K562 (cell line): ENCODE measurements around the gene FRRS1. TPM values are rescaled to one million over a fixed set of nuclear protein-coding genes. Genes with fewer than 3 reads are reported as not detected.

Experiments used
- ATAC-seq: fragments of 200-7000 bp; cut with Tn5 transposase; 3 replicates; pipeline ENCODE4 v1.9.1; 2020; ENCODE audit warnings: moderate library complexity
- BruUV-seq: library from RNA; stranded (reverse); fragments of 400-500 nt; replicated peaks from 2 replicates; lab custom pipeline; 2021; lab: Mats Ljungman, UMichigan
- CTCF ChIA-PET: fragments of 300-600 bp; formaldehyde crosslinking; extraction: SDS; loops from one replicate; lab custom pipeline; 2021; ENCODE audit warnings: low intra/inter-chr PET ratio; lab: Yijun Ruan, JAX
- POLR2A ChIA-PET: fragments of 300-600, 350-650 bp; sonication (Branson Sonifier 250); formaldehyde crosslinking; extraction: SDS; loops from one replicate; lab custom pipeline; 2021; ENCODE audit warnings: antibody characterized with exemption, inconsistent platforms; lab: Yijun Ruan, JAX
- DNase-seq, 4 experiments: peaks; one replicate each; pipeline versions ENCODE4 v3.0.0 to v3.0.0-alpha.2; 2011 to 2018; ENCODE audit warnings: low spot score in 3 of 4, mixed read lengths in 3 of 4; ENCODE audit errors: extremely low read depth in 1 of 4
- FAIRE-seq: peaks from 2 replicates; lab custom pipeline; 2011; peaks lifted over from hg19 to GRCh38; lab: Jason Lieb, UNC
- H2AFZ ChIP-seq: 2 replicates; pipeline ENCODE4 v1.6.0; 2011; ENCODE audit warnings: low read depth, low read length, control low read depth, inconsistent platforms
- H3K27ac ChIP-seq: fragments of 200-600 bp; 3 replicates; pipeline ENCODE4 v1.8.0; 2011; ENCODE audit warnings: low read depth, mild to moderate bottlenecking, control low read depth, inconsistent platforms, low read length, moderate library complexity, mixed read lengths; ENCODE audit errors: extremely low read depth
- H3K27me3 ChIP-seq, 2 experiments: fragments of 300-600 bp in 1 of 2; 2 replicates in 1 of 2; 3 replicates in 1 of 2; pipeline versions ENCODE4 v1.6.0 to v1.8.0; 2011; ENCODE audit warnings: inconsistent platforms in 2 of 2, low read length in 2 of 2, mild to moderate bottlenecking in 1 of 2, mixed read lengths in 1 of 2, moderate library complexity in 1 of 2; ENCODE audit not compliant: control insufficient read depth in 2 of 2, insufficient read depth in 2 of 2
- H3K36me3 ChIP-seq: fragments of 300-600 bp; 3 replicates; pipeline ENCODE4 v1.8.0; 2011; ENCODE audit warnings: mild to moderate bottlenecking, low read length, inconsistent platforms; ENCODE audit not compliant: control insufficient read depth, insufficient read depth
- H3K4me1 ChIP-seq, 2 experiments: fragments of 200-600 bp in 1 of 2; replicated peaks in 1 of 2; 2 replicates in 1 of 2; 3 replicates in 1 of 2; pipeline versions ENCODE4 v1.5.1 to v1.8.0; 2011; ENCODE audit warnings: inconsistent platforms in 2 of 2, low read length in 2 of 2, mild to moderate bottlenecking in 1 of 2, mixed read lengths in 1 of 2, moderate library complexity in 1 of 2; ENCODE audit not compliant: control insufficient read depth in 2 of 2, insufficient read depth in 2 of 2
- H3K4me2 ChIP-seq: 2 replicates; pipeline ENCODE4 v1.6.1; 2011; ENCODE audit warnings: low read length, control low read depth, inconsistent platforms, mixed read lengths; ENCODE audit not compliant: insufficient read depth
- H3K4me3 ChIP-seq: fragments of 200-600 bp; sonication (generic), shearing (Covaris generic); 2 replicates; pipeline ENCODE4 v1.5.1; 2016; ENCODE audit warnings: control low read depth, inconsistent platforms
- H3K79me2 ChIP-seq: fragments of 200-600 bp; 3 replicates; pipeline ENCODE4 v1.8.0; 2011; ENCODE audit warnings: low read length, inconsistent platforms; ENCODE audit not compliant: control insufficient read depth, insufficient read depth
- H3K9ac ChIP-seq, 2 experiments: 2 replicates each; pipeline versions ENCODE4 v1.6.0 to v1.6.1; 2011; ENCODE audit warnings: low read depth in 2 of 2, low read length in 2 of 2, control low read depth in 1 of 2, inconsistent platforms in 1 of 2, mild to moderate bottlenecking in 1 of 2, mixed read lengths in 1 of 2; ENCODE audit not compliant: insufficient read depth in 1 of 2
- H3K9me1 ChIP-seq: one replicate; pipeline ENCODE4 v1.6.0; 2011; ENCODE audit warnings: inconsistent platforms, mild to moderate bottlenecking, low read length, moderate library complexity; ENCODE audit not compliant: control insufficient read depth, insufficient read depth
- H3K9me3 ChIP-seq: replicated peaks from 2 replicates; pipeline ENCODE4 v1.5.1; 2011; ENCODE audit warnings: low read depth, low read length, inconsistent platforms; ENCODE audit not compliant: control insufficient read depth, insufficient read depth
- H4K20me1 ChIP-seq: replicated peaks from 2 replicates; pipeline ENCODE4 v1.6.1; 2011; ENCODE audit warnings: low read length, inconsistent platforms, mixed read lengths; ENCODE audit not compliant: control insufficient read depth, insufficient read depth
- KDM2B ChIP-seq: fragments of 250-450 bp; sonication (Bioruptor Pico); IDR thresholded peaks from 2 replicates; pipeline ENCODE4 v1.8.0; 2021; ENCODE audit warnings: mild to moderate bottlenecking, moderate library complexity
- L3MBTL2 ChIP-seq: fragments of 450-650 bp; IDR thresholded peaks from 2 replicates; pipeline ENCODE4 v1.6.1; 2016; ENCODE audit warnings: mild to moderate bottlenecking, moderate library complexity
- NFE2L1 ChIP-seq: fragments of 450-650 bp; IDR thresholded peaks from 2 replicates; pipeline ENCODE4 v1.6.1; 2016; ENCODE audit warnings: missing genetic modification characterization, low read depth, mild to moderate bottlenecking, missing compliant biosample characterization, moderate library complexity, borderline replicate concordance
- POU5F1 ChIP-seq: fragments of 150-350 bp; IDR thresholded peaks from 2 replicates; pipeline ENCODE4 v1.6.1; 2014; ENCODE audit warnings: borderline replicate concordance, low read length, low read depth, mild to moderate bottlenecking; ENCODE audit not compliant: partially characterized antibody
- PRPF4 ChIP-seq: fragments of 200-400 bp; formaldehyde crosslinking; IDR thresholded peaks from one replicate; pipeline ENCODE4 v1.6.1; 2017; ENCODE audit warnings: low read length, low read depth, mild to moderate bottlenecking; ENCODE audit not compliant: insufficient read depth, poor library complexity, severe bottlenecking
- VEZF1 ChIP-seq: fragments of 200-800 bp; sonication (Bioruptor generic); IDR thresholded peaks from 2 replicates; pipeline ENCODE4 v1.6.1; 2017; ENCODE audit warnings: missing genetic modification characterization, missing compliant biosample characterization
- ZNF740 ChIP-seq, 3 experiments: fragments of 200-800 bp in 1 of 3; sonication (Bioruptor generic) in 1 of 3; sonication (generic) in 1 of 3; formaldehyde crosslinking in 1 of 3; IDR thresholded peaks; 2 replicates each; pipeline versions ENCODE4 v1.6.1 to v1.8.0; 2016 to 2022; ENCODE audit warnings: mild to moderate bottlenecking in 2 of 3, missing compliant biosample characterization in 2 of 3, missing genetic modification characterization in 2 of 3, missing genetic modification reagents in 1 of 3
- WGBS: fragments of 100-300 bp; shearing (Covaris generic); methylation state at CpG from one replicate; pipeline ENCODE4 v1.1.6; 2016; ENCODE audit warnings: low coverage, mixed read lengths; ENCODE audit not compliant: insufficient coverage; ENCODE audit errors: missing lambda C conversion rate; 5-methylcytosine and 5-hydroxymethylcytosine counted together
- in situ Hi-C: fragments of 300-500 bp; cut with MboI; formaldehyde crosslinking; loops from 4 replicates; pipeline ENCODE4 v1.15.0; 2018; ENCODE audit warnings: inconsistent platforms, mixed read lengths
- intact Hi-C: fragments of 100-400 bp; cut with micrococcal nuclease; formaldehyde crosslinking; loops from 2 replicates; pipeline ENCODE4 v1.14.2; 2022
- polyA plus RNA-seq, 8 experiments: library from polyadenylated mRNA; depleted of rRNA in 4 of 8; stranded (reverse) in 5 of 8; unstranded in 3 of 8; fragments of >200 nt; fragmentation: Nextera tagmentation in 2 of 8; fragmentation: Illumina TruSeq in 1 of 8; extraction: Ambion mirVana in 2 of 8; extraction: Trizol in 1 of 8; gene quantifications; 2 replicates each; pipeline versions ENCODE4 v1.2.1 to v1.2.3, GENCODE V29; 2011 to 2014; ENCODE audit warnings: inconsistent platforms in 1 of 8, missing spikeins in 1 of 8
- total RNA-seq, 7 experiments: library from RNA; depleted of rRNA in 6 of 7; stranded (reverse); fragments of >200 nt in 6 of 7; fragmentation: Illumina TruSeq in 2 of 7; extraction: Trizol in 2 of 7; gene quantifications; 2 replicates each; pipeline versions ENCODE4 v1.2.1 to v1.2.3, GENCODE V29; 2011 to 2021; ENCODE audit warnings: low replicate concordance in 1 of 7

FRRS1 gene
- total and polyA plus RNA-seq, 9 of the 15 experiments (the other 6 are each of a cell fraction or from before 2014, with no cell fraction given) = 0.87 to 54.0 (median 23.7) TPM

- FAIRE-seq (no peak), DNase-seq (no peak), ATAC-seq (no peak)
- H3K9me1 ChIP-seq = no peaks in the 10 kb centered on the region
- H3K36me3 ChIP-seq = peaks cover 69% of the 10 kb centered on the region
- no peak overlapping the region for H3K27ac ChIP-seq
- TF ChIP-seq L3MBTL2 (no peak), NFE2L1 (tag) (no peak), KDM2B (CRISPR knock-in tag) (no peak), POU5F1 (no peak), ZNF740 (CRISPR knock-in tag; IDR thresholded peaks at IDR 0.05) (no peak), ZNF740 (tag; IDR thresholded peaks at IDR 0.05) (no peak), VEZF1 (CRISPR knock-in tag) (no peak), PRPF4 (no peak)
- intact Hi-C loops = no loop called here
- POLR2A ChIA-PET = no interaction called here
- in situ Hi-C loops = no loop called here
- 47% methylated on average over 2 of the region's 2 CpGs for WGBS
- no peaks in the 10 kb centered on the region for H3K9me3 ChIP-seq
- no peak overlapping the region for H3K9ac ChIP-seq
- H2AFZ ChIP-seq = no peak overlapping the region
- H4K20me1 ChIP-seq = no peaks in the 10 kb centered on the region
- no TSS peak for BruUV-seq
- no peak overlapping the region for H3K4me2 ChIP-seq
- no peaks in the 10 kb centered on the region for H3K27me3 ChIP-seq
- H3K4me3 ChIP-seq = no peak overlapping the region
- H3K4me1 ChIP-seq = no peaks in the 10 kb centered on the region
- CTCF ChIA-PET = no interaction called here
- no peaks in the 10 kb centered on the region for H3K79me2 ChIP-seq
These were observed 30.6 kb downstream of the FRRS1 start for GRCh38 chr1:99735852-99736251.
